Dermis blood vessel endothelial cell (primary cell): ENCODE results near the gene CT45A10. TPM values are rescaled to one million over a fixed set of nuclear protein-coding genes. Genes with fewer than 3 reads are reported as not detected.
"Not testable (repeated sequence)": the region's sequence is repeated elsewhere in the genome, so short reads cannot be mapped to it uniquely, and the experiment has no call there.

Experiments
- DNase-seq: peaks from one replicate; pipeline ENCODE4 v3.0.0; 2010
- total RNA-seq: library from RNA; depleted of rRNA; stranded (reverse); fragments of >200 nt; gene quantifications from 2 replicates; pipeline ENCODE4 v1.2.3, GENCODE V29; 2014

CT45A10 gene, protein sequence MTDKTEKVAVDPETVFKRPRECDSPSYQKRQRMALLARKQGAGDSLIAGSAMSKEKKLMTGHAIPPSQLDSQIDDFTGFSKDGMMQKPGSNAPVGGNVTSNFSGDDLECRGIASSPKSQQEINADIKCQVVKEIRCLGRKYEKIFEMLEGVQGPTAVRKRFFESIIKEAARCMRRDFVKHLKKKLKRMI
- not detected in 2 replicates for total RNA-seq

DNA sequence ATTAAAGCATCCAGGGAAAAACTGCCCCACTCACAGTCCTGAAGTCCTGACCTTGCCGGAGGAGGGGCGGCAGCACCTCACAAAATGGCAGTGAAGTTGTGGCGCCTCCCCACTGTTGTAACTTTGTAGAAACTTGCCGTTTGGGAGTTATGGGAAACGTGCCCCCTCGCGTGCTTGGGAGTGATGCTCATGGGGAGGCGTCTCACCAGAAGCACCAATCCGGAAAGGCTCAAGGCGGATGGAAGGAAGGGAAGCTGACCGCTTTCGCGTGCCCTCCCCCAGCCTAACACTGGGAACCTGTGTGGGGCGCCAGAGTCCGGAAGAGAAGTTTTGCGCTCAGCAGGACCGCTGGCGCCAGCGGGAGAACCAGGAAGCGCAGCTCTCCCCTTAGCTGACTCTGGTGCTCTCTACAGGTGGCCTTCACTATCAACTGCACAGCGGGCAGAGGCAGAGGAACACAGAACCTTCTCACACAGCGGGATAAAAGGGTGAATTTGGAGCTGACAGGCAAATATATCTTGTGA lies at the start of gene CT45A10, which contains the start of gene SAGE1:
CT45A10 (minus strand) TSS at position 151 of the 524 bp plus-strand sequence. CDS start 8,100 bp downstream, outside the sequence.
SAGE1 (plus strand) TSS at position 423 of the 524 bp plus-strand sequence. CDS start 2,527 bp downstream, outside the sequence.
- DNase-seq: no peak

DNA sequence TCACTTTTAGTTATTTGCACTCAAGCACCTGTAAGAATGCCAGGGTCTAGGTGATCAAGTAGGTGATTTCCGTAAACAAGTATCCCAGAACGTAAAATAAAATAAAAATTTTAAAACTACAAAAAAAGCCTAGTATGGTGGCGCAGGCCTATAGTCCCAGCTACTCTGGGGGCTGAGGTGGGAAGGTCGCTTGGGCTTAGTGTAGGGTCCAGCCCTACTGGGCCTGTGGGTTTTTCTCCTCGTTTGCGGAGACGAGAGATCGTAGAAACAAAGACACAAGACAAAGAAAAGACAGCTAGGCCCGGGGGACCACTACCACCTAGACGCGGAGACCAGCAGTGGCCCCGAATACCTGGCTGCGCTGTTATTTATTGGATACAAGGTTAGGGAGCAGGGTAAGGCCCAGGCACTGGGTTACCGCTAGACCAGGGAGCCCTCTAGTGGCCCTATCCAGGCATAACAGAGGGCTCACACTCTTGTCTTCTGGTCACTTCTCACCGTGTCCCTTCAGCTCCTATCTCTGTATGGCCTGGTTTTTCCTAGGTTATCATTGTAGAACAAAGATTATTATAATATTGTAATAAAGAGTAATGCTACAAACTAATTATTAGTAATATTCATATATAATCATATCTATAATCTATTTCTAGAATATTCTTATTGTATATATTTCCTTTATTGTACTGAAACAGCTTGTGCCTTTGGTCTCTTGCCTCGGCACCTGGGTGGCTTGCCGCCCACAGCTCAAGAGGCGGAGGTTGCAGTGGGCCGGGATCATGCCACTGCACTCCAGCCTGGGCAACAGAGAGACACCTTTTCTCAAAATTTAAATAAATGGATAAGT lies 38.6 kb upstream of the CT45A10 start:
- DNase-seq: peak; percentile 53

DNA sequence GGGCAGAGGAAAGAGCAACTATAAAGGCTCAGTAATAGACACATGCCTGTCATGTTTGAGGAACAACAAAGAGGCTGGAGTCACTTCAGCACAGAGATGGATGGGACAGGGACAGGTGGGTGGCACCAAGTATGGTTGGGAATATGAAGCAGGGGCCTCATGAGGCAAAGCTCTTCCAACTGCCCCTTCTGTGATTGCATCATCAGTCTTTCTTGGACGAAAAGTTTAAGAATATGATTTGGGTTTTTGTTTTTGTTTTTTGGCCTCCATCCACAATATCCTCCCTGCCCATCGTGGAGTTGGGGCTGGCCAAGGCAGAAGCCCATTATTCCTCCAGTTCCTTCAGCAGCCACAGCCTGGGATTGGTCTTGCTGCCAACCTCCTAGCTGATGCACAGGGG lies 34.7 kb upstream of the CT45A10 start:
- DNase-seq: no peak

DNA sequence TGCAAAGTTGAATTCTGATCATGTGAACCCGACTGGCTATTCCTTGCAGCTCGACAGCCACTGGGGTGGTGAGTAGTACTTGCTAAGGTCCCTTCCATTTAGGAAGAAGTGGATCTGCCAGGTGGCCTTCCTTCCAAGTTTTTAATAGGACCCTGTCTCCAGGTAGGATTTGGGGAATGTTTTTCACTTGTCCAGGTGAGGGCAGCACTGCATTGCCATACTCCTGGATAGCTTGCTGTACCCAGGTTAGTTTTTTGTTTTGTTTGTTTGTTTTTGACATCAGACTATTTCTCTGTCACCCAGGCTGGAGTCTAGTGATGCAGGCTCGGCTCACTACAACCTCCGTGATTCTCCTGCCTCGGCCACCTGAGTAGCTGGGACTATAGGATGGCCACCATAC lies 30.1 kb upstream of the CT45A10 start:
- peak; percentile 19 for DNase-seq

DNA sequence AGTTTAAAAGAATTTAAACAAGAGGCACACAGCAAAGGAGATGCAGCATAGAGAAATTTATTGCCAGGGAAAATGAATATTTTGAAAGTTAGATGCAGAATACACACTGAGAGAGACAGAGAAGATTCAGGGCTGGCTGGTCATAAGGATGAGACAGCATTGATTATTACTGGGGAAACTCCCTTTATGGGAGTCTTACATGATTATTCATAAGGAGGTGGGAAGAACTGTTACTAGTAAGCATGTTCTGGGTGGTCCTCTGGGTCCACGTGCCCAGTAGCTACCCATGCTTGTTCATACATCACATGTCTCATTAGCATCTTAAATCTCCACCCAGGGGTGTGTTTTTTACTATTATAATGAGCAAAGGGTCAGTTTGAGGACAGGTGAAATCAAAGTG lies 27.3 kb upstream of the CT45A10 start:
- not testable (repeated sequence) for DNase-seq

DNA sequence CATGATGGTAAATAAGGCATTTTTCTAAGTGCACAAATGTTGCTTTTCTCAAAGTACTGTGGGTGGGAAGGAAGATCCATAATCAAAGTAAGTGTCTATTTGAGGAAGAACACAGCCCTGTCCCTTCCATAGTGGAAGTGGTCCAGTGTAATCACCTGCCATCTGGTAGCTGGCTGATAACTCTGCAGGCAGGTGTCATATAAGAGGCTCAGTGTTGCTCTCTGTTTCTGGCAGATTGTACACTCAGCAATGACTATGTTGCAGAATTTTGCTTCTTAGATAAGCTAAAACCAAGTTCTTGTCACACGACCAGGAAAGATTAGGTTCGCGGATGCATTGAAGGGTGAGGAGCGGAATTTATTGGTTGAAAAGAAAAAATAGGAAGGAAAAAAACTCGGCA lies 21.2 kb upstream of the CT45A10 start:
- DNase-seq: no peak

DNA sequence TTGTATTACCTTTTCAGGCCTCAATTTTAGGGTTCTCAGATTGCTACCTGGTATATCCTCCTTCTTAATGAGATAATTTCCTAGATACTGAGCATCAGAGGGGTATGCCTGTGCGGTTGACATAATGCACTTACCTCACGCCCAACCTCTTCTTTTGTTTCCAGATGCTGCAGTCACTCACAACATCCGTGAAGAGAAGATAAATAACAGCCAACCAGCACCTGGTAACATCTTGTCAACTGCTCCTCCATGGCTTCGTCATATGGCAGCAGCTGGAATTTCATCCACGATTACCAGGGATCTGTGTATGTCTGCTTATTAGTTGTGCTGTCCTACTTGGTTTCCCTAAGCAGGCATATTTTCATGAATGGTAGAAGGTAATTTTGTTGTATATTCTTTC lies 17.0 kb upstream of the CT45A10 start:
- no peak for DNase-seq

DNA sequence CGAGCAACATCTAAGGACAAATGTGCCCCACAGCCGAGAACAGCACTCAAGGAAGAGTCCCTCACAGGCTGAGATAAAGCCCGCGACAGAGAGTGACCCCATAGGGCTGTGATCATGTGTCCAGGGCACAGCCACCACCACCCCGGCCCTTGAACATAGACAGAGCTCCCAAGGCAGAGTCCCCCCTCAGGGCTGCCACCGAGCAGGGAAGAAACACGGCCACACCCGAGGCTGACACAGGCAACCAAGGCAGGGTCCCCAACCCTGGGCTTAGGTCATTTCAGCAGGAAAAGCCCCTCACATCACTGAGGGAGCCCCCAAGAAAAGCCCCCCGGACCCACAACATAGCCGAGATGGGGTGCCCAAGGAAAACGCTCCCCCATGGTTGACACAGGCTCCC lies 463 bp downstream of the CT45A10 start:
- DNase-seq: no peak

DNA sequence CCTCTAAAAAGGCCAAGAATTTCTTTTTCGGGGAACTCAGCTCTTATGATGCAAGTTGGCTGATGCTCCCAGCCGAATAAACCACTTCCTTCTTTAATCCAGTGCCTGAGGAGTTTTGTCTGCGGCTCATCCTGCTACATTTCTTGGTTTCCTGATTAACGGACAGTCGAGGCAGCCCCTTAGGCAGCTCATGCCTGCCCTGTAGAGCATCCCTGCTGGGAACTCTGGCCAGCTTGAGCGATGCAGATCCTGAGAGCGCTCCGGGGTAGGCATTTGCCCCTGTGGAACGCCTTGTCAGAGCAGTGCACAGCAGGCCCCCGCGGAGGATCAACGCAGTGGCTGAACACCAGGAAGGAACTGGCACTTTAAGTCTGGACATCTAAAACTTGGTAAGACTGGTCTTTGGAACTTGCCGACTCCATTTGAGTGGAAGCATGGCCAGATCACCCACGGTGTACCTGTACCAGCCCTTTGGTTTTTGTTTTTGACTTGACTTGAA lies 3.1 kb downstream of the CT45A10 start:
- DNase-seq: no peak

DNA sequence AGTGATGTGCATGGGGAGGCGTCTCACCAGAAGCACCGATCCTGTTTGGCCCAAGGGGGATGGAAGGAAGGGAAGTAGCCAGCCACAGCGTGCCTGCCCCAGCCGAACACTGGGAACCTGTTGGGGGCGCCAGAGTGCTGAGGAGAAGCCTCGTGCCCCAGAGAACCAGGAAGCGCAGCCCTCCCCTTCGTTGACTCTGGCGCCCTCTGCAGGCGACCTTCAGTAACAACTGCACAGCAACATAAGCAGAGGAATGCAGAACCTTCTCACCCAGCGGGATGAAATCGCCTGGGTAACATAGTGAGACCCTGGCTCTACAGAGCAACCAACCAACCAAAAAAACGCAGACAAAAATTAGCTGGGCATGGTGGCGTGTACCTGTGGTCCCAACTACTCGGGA lies 4.3 kb downstream of the CT45A10 start:
- peak; percentile 0 for DNase-seq

DNA sequence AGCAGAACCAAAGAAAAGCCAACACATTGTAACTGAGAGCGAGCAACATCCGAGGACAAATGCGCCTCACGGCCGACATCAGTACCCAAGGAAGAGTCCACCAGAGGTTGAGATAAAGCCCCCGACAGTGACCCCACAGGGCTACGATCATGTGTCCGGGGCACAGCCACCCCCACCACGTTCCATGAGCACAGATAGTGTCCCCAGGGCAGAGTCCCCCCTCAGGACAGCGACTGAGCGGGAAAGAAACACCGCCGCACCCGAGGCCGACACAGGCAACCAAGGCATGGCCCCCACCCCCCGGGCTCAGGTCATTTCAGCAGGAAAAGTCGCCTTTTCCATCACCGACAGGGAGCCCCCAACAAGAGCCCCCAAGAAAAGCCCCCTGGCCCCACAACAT lies 5.0 kb downstream of the CT45A10 start:
- DNase-seq: not testable (repeated sequence)

DNA sequence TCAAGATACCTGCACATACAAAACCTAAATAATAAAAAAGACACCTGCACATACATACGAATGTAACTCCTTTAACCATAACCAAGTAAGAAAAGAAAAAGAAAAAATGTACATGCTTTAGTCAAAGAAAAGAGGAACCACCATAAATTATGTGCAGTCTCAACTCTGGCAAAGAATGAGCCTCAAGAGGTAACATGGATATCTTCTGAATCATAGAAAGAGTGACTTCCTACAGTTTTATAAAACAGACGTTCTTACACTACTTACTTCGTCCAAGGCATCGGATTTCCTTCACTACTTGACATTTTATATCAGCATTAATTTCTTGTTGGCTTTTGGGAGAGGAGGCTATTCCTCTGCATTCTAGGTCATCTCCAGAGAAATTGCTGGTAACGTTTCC lies 10.5 kb downstream of the CT45A10 start:
- DNase-seq: not testable (repeated sequence)

DNA sequence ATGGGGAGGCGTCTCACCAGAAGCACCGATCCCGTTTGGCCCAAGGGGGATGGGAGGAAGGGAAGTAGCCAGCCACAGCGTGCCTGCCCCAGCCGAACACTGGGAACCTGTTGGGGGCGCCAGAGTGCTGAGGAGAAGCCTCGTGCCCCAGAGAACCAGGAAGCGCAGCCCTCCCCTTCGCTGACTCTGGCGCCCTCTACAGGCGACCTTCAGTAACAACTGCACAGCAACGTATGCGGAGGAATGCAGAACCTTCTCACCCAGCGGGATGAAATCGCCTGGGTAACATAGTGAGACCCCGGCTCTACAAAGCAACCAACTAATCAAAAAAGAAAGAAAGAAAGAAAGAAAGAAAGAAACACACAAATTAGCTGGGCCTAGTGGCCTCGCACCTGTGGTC lies 21.5 kb downstream of the CT45A10 start, which contains the start of gene CT45A9:
CT45A9 (minus strand) TSS at position 101 of the 400 bp plus-strand sequence. CDS start 3,751 bp downstream, outside the sequence.
- not testable (repeated sequence) for DNase-seq

DNA sequence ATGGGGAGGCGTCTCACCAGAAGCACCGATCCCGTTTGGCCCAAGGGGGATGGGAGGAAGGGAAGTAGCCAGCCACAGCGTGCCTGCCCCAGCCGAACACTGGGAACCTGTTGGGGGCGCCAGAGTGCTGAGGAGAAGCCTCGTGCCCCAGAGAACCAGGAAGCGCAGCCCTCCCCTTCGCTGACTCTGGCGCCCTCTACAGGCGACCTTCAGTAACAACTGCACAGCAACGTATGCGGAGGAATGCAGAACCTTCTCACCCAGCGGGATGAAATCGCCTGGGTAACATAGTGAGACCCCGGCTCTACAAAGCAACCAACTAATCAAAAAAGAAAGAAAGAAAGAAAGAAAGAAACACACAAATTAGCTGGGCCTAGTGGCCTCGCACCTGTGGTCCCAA lies 38.8 kb downstream of the CT45A10 start, which contains the start of gene CT45A8:
CT45A8 (minus strand) TSS at position 101 of the 400 bp plus-strand sequence. CDS start 3,755 bp downstream, outside the sequence.
- not testable (repeated sequence) for DNase-seq

DNA sequence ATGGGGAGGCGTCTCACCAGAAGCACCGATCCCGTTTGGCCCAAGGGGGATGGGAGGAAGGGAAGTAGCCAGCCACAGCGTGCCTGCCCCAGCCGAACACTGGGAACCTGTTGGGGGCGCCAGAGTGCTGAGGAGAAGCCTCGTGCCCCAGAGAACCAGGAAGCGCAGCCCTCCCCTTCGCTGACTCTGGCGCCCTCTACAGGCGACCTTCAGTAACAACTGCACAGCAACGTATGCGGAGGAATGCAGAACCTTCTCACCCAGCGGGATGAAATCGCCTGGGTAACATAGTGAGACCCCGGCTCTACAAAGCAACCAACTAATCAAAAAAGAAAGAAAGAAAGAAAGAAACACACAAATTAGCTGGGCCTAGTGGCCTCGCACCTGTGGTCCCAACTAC lies 56.1 kb downstream of the CT45A10 start, which contains the start of gene CT45A7:
CT45A7 (minus strand) TSS at position 101 of the 400 bp plus-strand sequence. CDS start 3,747 bp downstream, outside the sequence.
- not testable (repeated sequence) for DNase-seq

Other genes starting within 250 kb of the CT45A10 start
- gene CT45A1, start 179.8 kb downstream of the CT45A10 start, total RNA-seq: not detected in 2 replicates
- not detected in 2 replicates for gene CT45A3, start 125.3 kb downstream of the CT45A10 start, total RNA-seq
- gene CT45A5, start 107.9 kb downstream of the CT45A10 start, total RNA-seq: not detected in 2 replicates
- gene CT45A6, start 90.7 kb downstream of the CT45A10 start, total RNA-seq: not detected in 2 replicates
- gene CT45A2, start 73.4 kb downstream of the CT45A10 start, total RNA-seq: not detected in 2 replicates
- gene CT45A7, start 56.2 kb downstream of the CT45A10 start, total RNA-seq: not detected in 2 replicates
- not detected in 2 replicates for gene CT45A8, start 38.9 kb downstream of the CT45A10 start, total RNA-seq
- gene CT45A9, start 21.6 kb downstream of the CT45A10 start, total RNA-seq: not detected in 2 replicates
- not detected in 2 replicates for gene SAGE1, start 272 bp upstream of the CT45A10 start, total RNA-seq
- gene MMGT1, start 80.5 kb upstream of the CT45A10 start, total RNA-seq: 5.8 and 13.0 TPM in 2 replicates
- gene SLC9A6, start 92.0 kb upstream of the CT45A10 start, total RNA-seq: 18.4 and 19.3 TPM in 2 replicates